ENCODE measurements around the gene TMIE. TPM values are rescaled to one million over a fixed set of nuclear protein-coding genes. Genes with fewer than 3 reads are reported as not detected.

TMIE gene
- total RNA-seq, 1 donor from 2014 or later, result not detected

DNA sequence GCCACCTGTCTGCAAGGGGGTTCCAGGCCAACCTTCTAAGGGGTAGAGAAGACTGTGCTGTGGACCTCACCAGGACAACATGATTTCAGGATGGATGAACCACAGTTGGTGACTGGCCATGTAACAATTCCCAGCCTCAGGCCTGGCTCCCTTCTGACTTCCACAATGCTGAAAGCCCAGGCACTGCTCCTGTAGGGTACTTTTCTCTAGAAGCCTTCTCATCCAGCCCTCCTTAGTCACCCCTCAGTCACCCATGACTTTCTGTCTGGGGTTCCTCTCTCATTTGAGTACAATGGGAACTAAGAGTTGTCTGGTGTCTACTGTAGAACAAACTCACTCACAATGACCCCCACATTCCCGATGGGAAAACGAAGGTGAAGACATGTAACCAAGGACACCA is 16.3 kb upstream of the TMIE start:
- intact Hi-C loops (cut with micrococcal nuclease), result no loop called here

DNA sequence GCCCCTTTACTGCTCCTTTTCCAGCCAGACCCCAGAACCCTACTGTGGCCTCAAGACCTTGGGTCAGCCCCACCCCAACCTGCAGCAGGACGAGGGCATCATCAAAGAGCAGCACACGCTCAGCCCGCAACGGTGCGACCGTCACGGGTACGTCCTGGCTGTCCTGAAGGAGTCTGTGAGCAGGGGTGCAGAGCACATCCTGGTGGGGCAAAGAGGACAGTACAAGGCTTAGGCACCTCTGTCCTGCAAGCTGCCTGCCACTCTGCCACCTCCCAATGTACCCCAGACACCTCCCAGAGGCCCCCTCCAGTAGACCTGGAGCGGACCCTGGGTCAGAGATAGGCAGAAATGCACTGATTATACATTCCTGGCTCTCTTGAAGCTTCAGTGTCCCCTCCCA is 15.7 kb upstream of the TMIE start:
- intact Hi-C loops (cut with micrococcal nuclease), result no loop called here

DNA sequence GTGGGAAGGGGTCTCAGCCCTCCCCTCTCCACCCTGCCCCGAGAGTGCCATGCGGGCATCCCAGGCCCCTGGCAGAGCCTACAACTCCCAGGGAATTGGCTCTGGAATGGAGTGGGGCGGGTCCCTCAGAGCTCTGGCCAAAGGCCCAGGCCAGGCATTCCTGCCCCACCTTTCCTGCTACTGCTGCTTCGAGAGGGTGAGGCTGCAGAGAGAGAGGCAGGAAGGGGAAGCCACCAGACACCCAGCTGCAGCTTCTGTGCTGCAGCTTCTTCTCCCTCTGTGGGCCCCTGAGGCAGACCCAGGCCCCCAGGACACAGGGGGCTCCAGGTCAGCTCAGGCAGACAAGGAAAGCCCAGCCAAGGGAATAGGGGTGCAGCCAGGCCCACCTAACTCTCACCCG is 10.4 kb upstream of the TMIE start:
- intact Hi-C loops (cut with micrococcal nuclease), result no loop called here

DNA sequence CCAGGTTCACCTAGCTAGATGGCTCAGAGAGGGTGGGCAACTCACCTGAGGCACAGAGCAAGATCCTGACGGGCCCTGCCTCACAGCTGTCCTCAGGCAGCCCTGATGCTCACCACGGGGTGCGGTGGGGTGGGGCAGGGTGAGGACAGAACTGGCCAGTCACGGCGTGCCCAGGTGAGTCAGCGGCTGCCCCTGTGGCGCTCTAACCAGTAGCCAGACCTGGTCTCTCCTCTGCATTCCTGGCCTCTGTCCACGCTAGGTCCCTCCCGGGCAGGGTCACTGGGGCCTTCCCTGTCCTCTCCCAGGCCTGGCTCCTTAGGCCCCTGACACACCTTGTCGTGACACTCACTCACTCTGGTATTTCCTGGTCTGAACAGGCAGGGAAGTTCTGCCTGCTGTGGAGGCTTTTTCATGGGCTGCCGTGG is 8.6 kb upstream of the TMIE start:
- intact Hi-C loops (cut with micrococcal nuclease), result no loop called here

DNA sequence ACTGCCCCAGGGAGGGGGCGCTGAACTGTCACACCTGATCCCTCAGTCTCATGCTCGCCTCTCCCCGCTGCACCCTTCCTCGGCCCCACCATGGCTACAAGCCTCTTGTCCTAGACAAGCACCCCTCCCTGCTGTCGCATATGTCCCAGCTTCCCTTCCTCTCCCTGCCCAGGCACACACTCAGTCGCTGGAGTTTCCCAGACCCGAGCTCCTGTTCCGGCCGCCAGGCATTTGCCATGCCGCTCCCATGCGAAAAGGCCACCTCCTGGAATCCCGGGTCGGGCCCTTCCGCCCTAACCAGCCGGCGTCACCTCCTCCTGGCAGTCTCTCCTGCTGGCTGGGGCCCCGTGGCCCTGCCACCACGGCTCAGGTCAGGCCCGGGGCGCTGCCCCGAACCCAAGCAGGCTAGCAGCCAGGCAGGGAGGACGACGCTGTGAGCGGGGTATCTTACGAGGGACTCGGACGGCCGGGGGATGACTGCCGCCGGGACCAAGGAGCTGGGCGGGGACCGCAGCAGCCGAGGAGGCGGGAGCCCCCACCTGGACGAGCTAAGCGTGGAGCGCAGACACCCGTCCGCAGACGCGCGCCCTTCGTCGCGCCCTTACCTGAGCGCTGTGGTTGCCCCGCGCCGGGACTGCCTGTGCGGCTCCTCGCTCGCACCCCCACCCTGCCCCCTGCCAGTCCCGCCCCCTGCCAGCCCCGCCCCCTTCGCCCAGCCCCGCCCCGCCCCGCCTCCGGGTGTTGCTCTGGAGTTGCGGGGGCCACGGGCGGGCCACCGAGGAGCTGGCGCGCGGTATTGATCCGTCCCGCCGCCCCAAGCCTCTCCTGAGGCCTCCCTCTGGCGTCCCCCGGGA is 7.9 kb upstream of the TMIE start, which contains the start of gene ALS2CL:
TSS of gene ALS2CL (minus strand) at position 642 of the 854 bp plus-strand sequence. CDS start 4,239 bp downstream, outside the sequence.
- intact Hi-C loops (cut with micrococcal nuclease), result no loop called here

DNA sequence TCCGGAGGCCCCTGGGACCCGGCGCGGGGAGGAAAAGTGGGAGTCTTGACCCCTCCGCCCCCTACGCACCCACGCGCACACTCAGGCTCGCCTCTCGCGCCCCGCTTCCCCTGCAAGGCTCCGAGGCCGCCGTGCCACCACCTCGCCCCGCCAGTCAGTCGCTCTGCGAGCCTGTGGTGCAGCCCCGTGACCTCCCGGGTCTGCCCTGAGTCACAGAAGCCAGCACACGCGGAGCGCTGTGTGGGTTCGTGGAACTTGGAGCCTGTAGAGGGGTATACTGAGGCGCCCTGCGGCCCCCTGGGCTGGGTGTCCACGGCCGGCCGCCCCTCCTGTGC is 7.3 kb upstream of the TMIE start:
- intact Hi-C loops (cut with micrococcal nuclease), result no loop called here

DNA sequence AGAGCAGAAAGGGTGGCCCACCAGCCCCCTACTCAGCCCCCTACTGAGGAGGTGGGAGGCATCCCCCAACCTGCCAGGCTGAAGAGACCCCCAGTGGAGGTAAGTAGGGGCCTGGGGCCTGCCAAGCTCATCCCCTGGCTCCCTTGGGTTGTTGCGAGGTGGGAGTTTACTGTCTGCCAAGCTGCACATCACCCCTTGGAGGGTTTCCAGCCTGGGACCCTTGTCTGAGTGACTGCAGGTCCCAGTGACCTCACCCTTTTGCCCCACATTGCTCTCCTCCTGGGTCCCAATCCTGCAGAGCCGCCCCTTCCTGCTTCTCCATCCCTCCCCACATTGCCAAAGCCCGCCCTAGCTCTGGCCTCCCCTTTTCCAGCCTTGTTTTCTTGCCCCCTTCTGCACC is 6.7 kb upstream of the TMIE start:
- intact Hi-C loops (cut with micrococcal nuclease), result no loop called here

DNA sequence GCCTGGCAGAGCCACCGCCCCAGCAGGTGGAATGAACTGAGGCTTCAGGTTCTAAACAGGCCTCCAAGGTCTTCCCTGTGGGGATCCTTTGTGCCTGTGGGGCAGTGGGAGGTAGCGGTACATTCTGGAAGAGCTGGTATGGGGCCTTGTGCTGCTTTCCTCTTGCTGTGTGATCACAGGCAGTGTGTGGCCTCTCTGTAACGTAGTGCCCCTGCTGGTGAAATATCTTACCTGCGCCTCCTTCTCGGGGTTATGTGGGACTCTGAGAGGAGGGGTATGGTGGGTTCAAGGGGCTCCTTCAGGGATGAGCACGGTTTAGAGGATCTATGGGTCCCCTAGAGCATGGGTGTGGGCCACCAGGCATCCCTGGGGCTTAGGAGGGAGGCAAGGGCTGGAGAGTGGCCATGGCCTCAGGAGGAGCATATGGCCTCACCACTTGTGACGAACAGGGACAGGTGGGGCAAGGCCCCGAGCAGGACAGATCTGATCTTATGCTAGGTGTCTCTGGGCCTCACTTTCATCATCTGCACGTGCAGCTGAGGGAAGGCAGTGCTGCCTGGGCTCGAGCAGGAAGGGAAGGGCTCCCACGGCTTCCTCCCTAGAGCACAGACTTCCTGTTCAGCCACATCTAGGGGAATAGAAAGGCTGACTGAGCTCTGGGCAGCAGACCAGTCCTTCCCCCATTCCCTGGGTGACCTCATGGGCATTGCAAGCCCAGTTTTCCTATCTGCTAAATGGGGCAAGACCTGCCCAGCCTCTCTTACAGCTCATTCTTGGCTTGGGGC is 5.8 kb upstream of the TMIE start:
- intact Hi-C loops (cut with micrococcal nuclease), result loop anchor here (5.0 kb wide), 1 partner anchor 687 kb away; the partner anchor contains the start of gene PTPN23

DNA sequence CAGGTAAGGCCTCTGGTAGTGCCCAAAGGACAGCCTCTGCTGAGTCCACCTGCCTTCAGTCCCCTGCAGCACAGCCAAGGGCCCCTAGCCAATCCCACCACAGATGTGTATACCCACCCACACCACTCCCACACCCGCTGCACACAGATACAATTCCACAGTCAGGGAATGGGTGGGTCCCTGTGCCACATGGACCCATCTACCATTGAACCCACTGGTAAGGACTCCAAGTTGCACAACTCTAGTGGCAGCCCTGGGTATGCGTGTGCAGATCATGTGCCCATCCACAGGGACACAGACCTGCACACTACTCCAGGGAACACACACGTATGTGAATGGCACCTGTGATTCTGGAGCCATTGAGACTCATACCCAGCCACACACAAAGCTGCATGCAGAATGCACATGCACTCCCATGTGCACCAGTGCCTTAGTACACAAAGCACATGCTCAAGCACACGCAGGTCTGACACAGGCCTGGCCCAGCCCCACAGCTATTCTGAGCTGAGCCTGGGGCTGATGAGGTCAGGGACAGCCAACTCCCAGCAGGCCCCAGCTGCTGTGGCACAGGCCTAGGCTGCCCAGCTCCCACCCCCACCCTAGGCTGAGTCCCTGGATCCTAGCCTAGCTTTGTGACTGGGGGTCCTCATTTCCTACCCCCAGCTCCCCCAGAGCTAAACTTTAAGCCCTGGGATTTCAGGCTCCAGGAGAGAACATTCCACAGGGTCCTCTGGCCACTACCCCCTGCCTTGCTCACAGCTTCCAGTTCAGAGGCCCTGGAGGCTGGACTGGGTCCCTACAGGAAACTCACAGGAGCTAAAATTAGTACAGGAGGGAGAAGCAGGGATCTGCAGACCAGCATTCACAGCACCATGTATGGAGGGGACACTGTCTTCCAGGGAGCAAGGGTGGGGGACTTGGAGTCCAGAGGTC is 5.0 kb upstream of the TMIE start:
- intact Hi-C loops (cut with micrococcal nuclease), result loop anchor here (5.0 kb wide), 1 partner anchor 686 kb away; the partner anchor contains the start of gene PTPN23

DNA sequence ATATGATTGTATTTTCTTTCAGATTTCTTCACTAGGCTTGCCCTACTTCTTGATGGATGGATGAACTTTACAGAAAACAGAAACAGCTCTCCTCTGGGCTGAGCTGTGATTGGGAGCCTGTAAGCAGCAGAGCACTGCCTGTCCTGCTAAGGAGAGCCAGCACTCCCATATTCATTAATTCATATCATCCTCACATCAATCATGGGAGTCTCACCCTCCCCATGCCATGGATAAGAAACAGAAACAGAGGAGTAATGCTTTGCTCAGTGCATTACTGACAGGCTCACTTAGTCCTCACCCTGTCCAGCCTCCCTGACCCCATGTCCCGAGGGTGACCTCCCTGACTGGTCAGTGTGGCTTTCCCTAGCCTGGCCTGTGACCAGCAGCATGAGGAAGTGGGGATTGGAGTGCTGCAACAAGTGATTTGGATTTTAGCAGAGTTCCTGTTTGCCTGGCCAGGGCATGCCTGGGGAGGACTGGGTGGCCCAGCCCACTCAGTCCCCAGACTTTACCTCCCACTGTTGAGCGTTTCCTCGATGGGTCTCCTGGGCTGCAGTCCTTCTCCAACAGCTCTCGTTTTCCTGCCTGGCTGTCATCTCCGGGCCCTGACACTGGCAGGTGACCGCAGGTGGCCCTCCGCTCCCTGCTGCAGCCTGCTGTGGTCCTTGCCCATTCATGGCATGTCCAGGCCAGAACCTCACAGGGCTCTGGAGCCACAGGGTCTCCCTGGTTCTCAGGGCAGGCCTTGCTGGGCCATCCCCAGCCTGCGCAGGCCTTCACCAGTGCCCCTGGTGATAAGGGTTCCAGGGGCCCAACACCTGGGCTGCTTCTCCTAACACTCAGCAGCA is 1.3 kb upstream of the TMIE start:
- intact Hi-C loops (cut with micrococcal nuclease), result loop anchor here (5.0 kb wide), 1 partner anchor 682 kb away; the partner anchor contains the start of gene PTPN23

DNA sequence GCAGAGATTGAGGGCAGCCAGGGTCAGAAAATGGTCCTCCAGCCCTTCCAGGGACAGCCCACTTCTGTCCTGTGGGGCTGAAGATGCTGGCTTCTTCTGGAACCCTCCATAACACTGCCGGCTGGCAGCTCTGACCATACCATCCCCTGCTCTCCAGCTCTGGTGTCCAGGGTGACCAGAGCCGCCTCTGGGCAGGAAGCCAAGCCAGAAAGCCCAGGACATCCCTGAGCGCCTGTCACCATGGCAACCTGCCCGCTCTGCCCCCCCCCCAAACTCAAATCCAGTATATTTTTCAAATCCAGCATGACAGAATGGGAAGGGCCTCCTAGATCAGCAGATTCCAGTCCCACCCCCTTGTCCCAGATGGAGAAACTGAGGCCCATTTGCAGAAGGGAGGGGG is 420 bp upstream of the TMIE start:
- intact Hi-C loops (cut with micrococcal nuclease), result no loop called here

DNA sequence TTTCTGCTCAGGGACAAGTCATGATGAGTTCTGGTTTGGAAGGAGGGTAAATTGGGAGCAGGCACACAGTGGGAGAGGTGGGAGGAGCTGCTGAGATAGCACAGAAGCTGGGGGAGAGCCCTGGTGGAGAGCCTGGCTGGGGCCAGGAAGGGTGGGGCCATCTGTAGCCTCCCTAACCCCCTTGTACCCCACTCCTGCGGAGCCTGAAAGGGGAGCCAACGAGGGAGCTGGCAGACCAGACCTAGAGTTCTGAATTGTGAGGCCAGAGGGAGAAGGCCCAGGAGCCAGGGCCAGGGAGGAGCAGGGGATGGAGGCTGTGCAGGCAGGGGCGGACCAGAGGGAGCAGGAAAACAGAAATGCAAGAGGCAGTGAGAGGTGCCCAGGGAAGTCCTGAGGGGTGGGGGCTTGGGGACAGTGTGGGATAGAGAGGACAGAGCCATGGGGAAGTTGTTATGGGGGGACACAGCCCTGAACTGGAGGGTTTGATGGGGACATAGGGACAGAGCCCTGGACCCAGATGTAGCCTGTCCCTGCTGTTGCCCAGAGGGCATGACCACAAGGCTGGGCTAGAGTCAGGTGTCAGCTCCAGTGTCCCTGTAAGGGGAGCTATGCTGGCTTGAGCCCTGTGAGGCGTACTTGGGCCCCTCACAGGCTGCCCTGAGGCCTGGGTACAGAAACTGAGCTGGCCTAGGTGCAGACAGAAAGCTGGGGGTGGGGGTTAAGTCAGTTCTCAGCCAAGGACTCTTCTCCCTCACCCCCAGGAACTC is 1.2 kb downstream of the TMIE start:
- intact Hi-C loops (cut with micrococcal nuclease), result no loop called here

DNA sequence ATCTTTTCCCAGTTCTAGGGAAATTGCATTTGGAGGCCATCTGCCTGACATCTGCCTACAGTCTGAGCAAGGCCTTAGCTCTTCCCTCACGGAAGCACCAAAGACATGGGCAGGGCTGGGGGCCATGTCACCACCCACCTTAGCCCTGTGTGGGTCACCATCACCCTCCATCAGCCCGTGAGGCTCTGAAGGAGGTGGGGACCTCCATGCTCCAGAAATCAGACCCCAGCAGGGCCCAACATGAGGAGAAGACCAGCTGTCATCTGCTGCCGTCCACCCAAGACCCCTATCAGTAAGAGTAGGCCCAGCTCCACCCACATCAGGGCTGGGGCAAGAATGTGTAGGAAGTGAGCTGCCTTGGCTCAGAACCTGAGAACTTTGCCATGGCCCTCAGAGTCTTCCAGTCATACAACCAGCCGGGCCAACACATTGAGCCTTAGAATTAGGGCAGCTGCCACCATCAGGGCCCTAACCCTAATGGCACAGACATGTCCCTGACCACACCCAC is 1.9 kb downstream of the TMIE start:
- intact Hi-C loops (cut with micrococcal nuclease), result no loop called here

DNA sequence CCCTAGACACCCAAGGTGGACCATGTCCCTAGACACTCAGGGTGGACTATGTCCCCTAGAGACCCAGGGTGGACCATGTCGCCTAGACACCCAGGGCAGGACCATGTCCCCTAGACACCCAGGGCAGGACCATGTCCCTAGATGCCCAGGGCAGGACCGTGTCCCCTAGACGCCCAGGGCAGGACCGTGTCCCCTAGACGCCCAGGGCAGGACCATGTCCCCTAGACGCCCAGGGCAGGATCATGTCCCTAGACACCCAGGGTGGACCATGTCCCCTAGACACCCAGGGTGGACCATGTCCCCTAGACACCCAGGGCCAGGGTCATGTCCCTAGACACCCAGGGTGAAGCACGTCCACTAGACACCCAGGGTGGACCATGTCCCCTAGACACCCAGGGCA is 3.2 kb downstream of the TMIE start:
- intact Hi-C loops (cut with micrococcal nuclease), result loop anchor here (2.0 kb wide), 1 partner anchor 666 kb away; no protein-coding TSS in a partner anchor

DNA sequence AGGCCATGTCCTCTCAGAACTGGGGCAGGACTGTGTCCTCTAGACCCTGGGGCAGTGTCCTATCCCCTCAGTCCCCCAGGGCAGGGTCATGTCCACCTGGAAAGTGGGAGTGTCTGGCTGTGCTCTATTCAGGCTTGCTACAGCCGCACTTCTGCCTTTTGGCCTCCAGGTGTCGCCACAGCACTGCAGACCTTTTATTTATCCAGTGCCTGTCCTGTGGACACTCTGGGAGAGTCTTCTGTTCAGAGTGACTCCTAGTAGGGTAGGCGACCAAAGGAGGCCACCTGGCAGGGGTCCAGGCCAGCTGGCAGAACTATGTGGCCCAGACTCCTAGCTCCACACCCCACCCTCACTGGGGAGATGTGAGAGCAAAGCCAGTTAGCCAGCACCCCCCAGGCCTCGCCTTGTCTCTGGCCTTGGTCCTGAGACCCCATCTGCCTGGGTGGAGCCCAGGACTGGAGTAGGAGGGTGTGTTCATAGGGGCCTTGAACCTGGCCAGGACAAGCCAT is 3.9 kb downstream of the TMIE start:
- intact Hi-C loops (cut with micrococcal nuclease), result loop anchor here (1.0 to 2.0 kb wide), 2 partner anchors 190 to 666 kb away; no protein-coding TSS in a partner anchor

DNA sequence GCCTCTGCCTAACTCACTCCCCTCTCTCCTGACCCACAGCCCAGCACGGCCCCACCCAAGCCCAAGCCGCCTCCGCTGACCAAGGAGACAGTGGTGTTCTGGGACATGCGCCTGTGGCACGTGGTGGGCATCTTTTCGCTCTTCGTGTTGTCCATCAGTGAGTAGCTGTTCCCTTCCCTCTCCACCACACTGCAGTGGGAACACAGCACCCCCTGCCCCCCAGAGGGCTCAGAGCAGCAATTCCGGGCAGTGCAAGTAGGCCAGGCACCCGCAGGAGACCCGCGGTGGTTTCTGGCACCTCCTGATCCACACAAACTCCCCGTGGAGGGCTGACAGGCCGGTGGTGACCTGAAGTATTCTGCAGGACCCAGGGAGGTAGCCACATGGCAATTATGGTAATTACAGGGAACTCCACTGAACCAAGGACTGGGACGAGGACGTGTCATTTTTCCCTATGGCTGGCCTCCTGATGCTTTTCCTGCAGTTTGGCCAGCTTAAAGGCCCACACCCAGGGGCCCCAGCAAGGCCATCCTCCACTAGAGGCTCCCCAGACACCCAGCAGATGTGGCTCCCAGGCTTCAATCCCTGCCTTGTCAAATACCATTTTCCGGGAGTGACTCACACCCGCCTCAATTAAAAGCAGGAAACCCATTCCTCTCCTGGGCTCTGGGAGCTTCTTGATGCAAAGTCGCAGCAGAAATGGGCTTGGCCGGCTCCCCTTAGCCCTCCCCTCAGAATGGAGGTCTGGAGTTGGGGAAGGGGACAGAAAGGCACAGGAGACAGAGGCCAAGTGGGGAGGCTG is 4.8 kb downstream of the TMIE start:
- intact Hi-C loops (cut with micrococcal nuclease), result loop anchor here (1.0 to 2.0 kb wide), 2 partner anchors 189 to 665 kb away; no protein-coding TSS in a partner anchor

DNA sequence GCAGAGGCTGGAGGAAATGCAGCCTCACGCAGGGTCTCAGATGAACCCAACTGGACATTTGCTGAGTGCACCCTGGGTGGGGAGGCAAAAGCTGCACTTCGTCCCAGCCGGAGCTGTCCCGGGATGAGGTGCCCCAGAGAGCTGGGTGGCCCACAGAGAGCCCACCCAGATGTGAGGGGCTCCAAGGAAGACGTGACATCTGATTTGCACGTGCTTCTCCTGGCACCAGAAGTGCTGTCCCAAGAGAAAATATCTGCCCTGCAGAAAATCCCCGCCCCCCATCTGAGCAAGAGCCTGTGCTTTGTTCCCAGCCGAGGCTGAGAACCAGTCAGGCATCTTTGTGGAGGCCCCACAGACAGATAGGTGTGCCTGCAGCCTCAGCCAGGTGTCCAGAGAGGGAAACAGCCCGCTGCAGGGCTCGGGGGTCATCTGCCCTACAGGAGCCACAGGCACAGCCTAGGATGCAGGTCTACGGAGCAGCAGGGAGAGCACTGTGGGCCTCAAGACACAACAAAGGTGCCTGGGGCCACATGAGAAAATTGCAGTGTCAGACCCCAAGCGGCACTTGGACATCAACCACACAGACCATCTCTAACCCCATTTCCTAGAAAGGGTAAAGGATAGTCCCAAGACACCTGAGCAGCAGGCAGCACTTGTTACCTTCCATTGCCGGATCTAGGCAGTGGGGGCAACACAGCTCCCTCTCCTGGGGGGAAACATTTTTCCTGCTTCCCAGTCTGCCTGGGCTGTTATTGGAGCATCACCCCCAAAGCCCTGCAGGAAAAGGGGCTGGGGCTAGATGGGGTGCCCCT is 5.8 kb downstream of the TMIE start:
- intact Hi-C loops (cut with micrococcal nuclease), result no loop called here

Measured in T-helper 2 cell treated with Interferon-gamma antibody and Interleukin-4, amounts not matched to agents 100 ng/mL and 5 ng/mL, for 36 hours (primary cell).